GM19240 (cell line): ENCODE measurements around the gene USE1.

Source experiments
- DNase-seq: peaks from one replicate; pipeline ENCODE4 v3.0.0; 2011; ENCODE audit warnings: low spot score; ENCODE audit not compliant: insufficient read length

Gene USE1

DNA sequence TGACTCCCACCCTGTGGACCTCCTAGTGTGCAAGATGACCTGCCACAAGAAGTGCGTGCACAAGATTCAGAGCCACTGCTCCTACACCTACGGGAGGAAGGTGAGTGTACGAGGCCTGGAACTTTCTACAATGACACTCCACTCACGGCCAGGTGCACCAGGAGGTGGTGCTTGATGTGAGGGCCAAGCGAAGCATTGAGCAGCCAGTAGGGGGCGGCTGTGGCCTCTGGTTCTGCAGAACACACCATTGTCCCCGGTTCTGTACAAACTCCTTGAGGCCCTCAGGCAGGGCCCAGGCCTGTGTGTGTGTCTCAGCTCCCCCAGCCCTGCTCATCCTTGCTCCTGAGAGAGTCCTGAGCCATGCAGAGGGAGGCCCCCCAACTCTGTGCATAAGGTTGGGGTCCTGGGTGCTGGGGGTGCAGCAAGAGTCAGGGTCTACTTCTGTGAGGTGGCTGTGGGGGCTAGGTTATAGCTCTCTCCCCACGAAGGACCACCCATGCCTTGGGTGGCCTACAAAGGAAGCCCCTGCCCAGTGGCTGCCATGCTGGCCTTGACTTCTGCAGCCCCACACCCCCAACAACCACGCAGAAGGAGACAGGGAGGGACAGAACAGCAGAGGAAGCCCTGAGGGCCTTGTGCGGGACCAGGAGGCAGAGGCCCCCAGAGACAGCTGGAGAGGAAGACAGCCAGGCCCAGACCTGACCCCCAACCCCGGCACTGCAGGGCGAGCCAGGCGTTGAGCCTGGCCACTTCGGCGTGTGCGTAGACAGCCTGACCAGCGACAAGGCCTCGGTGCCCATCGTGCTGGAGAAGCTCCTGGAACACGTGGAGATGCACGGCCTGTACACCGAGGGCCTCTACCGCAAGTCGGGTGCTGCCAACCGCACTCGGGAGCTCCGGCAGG lies 9.7 kb upstream of the USE1 start:
- no peak for DNase-seq

DNA sequence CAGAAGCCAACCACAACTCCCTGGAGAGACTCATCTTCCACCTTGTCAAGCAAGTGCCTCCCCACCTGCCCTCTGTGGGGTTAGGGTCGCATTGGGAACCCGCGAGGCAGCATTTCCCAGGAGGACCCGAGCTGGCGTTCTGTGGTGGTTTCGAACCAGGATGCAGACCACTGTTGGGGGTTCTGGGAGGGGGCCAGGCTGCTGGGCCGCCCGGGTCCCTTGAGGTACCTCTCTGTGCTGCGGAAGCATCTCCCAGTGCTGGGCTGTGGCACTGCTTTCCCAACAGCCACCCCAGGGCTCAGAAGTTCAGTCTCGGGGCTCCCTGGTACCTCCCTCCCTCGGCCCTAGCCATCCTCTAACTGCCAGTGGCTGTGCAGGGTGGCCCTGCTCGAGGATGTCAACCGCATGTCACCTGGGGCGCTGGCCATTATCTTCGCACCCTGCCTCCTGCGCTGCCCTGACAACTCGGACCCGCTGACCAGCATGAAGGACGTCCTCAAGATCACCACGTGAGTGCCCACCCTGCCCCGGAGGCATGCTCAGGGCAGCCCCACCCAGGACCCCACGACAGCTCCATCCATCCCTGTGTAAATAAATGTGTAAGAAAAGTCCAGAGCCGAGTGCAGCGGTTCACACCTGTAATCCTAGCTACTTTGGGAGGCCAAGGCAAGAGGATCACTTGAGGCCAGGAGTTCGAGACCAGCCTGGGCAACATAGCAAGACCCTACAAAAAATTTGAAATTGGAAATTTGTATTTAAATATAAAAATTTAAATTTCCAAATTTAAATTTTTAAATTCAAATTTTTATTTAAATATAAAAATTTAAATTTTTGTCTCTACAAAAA lies 8.2 kb upstream of the USE1 start:
- DNase-seq, result no peak

DNA sequence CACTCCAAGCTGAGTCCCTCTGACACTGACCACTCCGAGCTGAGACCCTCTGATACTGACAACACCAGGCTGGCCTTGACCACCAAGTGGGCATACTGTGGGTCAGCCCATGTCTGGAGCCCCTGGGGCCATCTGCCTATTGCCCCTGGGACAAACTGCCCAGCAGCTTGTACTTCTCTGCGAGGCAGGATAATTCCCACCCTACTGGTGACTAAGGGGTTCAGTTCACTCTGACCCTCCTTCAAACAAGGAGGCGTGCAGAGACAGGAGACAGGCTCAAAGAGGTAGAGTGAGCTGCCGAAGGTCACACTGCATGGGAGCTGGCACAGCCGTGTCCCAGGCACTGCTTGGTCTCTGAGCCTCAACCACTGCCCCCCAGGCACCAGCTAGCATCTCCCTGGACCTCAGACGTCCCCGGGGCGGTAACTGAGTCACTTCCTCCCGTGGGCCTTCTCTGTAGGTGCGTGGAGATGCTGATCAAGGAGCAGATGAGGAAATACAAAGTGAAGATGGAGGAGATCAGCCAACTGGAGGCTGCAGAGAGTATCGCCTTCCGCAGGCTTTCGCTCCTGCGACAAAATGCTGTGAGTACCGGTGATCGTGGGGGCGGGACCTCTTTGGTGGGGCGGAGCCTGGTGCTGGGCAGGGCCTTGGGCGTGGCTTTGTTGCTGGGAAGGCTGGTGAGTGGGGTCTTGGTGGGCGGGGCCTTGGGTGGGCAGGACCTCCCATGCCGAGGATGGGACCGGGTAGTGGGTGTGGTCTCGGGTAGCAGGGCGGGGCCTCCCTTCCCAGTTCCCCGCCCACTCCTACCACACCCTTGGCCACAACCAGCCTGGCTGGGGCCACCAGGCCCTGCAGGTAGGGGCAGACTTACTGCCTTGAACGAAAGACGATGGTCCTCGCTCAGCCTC lies 5.8 kb upstream of the USE1 start:
- peak; percentile 56 for DNase-seq

DNA sequence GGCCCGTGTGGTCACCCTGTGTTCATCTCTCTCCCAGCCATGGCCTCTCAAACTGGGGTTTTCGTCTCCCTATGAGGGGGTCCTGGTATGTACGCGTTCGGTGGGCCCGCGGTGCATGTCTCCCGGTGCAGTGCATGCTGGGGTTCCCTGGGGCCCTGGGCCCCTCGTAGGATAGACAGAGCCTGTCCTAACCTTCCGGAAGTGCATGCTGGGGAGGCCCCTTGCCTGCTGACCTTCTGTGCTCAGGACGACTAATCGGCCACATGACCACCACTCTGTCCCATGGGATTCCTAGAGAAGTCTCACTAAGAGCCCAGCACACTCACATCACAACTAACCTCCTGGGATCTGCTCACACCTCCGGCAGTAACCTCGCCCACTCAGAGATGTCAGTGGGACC lies 4.9 kb upstream of the USE1 start:
- no peak for DNase-seq

DNA sequence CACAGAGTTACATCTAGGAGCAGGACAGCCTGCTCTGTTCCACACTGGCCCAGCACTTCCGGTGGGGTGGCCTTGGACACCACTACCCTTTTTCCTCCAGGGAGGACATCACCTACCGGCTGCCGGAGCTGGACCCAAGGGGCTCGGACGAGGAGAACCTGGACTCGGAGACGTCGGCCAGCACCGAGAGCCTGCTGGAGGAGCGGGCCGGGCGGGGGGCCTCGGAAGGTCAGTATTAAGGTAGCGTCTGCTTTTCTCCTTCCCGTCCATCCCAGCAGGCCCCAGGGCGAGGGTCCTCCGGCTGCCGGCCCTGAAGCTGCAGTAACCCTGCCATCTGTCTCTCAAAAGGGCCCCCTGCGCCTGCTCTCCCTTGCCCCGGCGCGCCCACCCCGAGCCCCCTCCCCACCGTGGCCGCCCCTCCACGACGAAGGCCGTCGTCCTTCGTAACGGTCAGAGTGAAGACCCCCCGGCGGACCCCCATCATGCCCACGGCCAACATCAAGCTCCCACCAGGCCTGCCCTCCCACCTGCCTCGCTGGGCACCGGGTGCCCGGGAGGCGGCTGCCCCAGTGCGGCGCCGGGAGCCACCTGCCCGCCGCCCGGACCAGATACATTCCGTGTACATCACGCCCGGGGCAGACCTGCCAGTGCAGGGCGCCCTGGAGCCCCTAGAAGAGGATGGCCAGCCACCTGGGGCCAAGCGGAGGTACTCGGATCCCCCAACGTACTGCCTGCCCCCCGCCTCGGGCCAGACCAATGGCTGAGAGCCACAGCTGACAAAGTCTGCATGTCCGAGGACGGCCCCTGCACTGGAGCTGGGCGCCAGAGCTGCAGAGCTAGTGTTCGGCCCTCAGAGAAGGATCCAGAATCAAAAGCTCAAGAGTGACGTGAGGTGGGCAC lies 3.4 kb upstream of the USE1 start:
- no peak for DNase-seq

DNA sequence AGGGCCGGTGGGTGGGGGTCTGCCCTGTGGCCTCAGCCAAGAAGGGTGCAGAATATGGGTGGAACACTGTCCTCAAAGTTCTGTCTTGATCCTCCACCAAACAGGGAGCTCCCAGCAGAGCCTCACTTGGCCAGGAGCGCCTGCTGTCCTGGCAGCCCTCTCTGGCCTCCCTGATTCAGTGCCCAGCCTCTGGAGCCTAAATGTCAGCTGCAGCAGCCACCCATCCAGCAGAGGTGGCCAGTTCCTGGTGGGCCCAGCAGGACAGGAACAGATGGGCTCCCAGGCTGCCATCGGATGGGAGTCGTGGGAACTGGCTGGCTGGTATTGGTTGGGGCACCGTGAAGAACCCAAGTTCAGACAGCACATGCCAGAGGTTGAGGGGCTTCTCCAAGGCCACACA lies 1.8 kb upstream of the USE1 start:
- DNase-seq, result no peak

DNA sequence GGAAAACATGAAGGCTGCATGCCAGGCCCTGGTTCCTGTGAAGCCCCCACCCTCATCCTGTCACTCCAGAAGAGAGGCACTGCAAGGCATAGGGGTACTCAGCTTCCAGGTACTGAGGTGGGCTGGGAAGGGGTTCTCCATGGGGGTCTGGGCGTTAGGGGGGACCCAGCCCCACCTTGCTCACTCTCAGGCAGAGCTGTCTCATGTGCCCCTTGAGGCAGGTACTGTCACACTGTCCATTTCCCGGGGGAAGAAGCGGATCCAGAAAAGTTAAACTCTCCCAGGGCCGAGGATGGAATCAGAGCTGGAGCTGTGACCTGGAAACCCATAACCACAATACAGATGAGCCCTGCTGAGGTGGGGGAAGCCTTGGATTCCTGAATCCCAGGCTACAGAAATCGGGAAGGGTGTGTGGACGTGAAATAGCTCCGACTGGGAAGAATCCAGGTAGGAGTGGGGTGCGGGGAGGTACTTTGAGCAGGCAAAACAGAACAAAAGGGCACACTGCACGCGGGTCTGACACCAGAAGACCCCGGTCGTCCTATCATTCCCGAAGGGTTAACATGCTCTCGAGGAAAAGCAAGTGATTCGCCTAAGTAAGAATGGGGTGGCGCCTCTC lies 540 bp upstream of the USE1 start:
- no peak for DNase-seq

DNA sequence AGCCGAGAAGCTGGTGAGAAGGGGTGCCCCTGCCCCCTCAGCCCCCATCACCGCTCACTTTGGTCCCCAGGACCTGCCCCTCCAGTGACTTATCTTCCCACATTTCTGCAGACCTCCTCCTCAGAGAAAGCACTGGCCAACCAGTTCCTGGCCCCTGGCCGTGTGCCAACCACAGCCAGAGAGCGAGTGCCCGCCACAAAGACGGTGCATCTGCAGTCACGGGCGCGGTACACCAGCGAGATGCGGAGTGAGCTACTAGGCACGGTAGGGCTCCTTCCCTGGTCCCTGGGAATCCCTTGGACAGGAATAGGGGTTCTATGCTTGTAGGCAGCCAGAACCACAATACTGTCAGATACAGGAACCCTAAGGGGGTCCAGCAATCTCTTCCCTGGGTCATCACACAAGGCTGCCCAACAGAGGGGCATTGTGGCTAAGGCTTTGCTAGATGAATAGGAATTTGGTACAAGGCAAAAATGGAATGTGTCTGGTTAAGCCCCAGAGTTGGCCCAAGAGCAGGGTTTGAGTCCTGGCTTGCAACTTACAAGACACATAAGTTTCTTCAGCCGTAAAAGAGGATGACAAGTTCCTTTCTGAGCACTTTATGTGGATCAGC lies 1.0 kb downstream of the USE1 start:
- no peak for DNase-seq

DNA sequence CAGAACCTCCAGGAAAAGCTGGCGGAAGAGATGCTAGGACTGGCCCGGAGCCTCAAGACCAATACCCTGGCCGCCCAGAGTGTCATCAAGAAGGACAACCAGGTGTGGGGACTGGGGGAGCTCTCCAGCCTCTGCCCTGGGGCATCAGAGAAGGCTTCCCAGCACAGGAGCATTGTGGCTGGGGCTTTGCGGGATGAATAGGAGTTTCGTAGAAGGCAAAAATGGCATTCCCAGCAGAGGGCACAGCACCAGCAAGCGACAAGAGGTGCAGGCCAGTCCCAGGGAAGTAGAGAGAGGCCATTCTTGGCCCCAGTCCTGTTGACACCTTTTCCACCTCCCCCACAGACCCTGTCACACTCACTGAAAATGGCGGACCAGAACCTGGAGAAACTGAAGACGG lies 4.1 kb downstream of the USE1 start:
- no peak for DNase-seq

DNA sequence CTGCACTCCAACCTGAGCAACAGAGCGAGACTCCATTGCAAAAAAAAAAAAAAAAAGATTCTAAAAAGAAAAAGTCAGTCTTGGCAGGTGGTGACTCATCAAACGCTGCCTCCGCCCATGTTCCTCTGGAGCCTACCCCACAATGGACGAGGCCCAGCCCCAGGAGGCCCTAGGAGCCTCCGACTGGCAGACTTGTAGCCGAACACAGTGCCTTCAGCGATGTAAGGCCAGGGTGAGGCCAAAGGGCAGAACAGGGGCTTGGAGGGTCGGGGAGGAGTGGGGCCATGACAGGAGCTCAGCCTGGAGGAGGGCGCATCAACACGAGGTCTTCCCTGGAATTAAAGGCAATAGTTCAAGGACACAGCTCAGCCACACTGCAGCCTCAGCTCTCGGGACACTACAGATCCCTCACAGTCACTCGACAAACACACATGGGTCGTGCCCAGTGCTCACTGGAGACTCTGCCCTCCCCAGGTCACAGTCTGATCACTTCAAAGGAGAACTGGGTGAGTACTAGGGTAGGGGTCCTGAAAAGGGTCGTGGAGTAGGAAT lies 5.1 kb downstream of the USE1 start:
- DNase-seq, result no peak

DNA sequence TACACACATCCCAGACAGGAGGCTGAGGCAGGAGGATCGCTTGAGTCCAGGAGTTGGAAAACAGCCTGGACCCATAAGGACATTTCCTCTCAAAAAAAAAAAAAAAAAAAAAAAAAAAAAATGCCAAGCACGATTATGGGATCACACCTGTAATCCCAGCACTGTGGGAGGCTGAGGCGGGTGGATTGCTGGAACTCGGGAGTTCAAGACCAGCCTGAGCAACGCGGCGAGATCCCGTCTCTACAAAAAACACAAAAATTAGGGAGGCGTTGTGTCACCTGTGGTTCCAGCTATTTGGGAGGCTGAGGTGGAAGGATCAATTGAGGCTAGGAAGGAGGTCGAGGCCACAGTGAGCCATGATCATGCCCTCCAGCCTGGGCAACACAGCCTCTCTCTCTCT lies 9.9 kb downstream of the USE1 start:
- no peak for DNase-seq

DNA sequence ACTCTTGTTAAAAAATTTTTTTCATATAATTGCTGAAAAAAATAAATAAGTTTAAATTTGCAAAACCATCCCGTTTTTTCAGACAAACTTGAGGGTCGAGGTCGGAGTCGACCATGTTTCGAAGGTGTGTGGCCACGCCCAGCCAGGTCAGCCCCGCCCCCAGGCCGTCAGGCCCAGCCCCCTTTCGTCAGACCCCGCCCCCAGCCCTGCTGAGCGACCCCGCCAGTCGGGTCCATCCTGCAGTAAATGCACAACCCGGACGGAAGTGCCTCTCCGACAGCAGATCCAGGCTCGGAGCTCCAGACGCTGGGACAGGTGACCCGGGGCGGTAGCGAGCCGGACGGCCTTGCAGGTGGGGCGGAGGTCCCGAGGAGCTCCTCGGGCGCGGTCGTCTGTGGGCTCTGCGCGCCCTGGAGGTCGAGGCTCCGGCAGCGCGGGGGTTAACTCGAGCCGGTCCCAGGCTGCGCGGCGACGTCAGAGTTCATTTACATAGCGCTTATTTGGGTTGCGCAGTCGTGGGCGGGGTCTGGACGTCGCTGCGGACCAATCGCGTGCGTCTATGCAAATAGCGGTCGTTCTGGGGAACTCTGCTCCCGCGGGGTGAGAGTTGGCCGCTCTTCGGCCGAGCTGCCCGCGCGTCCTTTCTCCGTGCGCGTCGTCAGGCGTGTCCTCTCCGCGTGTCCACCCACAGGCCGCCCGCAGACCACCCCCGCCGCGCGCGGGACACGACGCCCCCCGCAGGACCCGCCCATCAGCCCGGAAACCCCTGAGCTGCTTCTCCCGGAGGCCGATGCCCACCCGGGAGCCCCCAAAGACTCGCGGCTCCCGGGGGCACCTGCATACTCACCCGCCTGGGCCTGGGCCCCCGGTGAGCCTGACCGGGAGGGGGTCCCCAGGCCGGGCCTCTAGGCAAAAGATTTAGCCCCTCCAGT lies 11.1 kb downstream of the USE1 start, which contains the start of gene OCEL1:
TSS of gene OCEL1 (plus strand) at position 225 of the 932 bp plus-strand sequence. CDS start at position 247, 22 bp downstream.
- peak; percentile 84 for DNase-seq

DNA sequence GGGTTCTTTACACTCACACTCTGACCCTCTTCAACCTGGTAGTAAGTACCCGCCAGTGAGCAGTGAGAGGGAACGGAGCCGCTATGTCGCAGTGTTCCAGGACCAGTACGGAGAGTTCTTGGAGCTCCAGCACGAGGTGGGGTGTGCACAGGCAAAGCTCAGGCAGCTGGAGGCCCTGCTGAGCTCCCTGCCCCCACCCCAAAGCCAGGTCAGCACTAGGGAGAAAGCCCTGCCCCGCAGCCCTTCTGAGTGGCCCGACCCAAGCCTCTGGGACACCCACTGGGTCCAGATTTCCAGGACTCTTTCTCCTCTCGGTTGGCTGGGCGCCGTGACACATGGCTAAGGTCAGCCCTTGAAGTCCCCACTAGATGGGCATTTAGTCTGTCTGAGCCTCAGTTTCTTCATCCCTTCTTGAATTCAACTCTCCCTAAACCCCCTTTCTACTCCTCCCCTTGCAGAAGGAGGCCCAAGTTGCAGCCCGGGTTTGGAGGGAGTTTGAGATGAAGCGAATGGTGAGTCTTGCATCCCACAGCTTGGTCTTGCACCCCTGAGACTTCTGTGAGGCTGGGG lies 12.7 kb downstream of the USE1 start:
- no peak for DNase-seq

DNA sequence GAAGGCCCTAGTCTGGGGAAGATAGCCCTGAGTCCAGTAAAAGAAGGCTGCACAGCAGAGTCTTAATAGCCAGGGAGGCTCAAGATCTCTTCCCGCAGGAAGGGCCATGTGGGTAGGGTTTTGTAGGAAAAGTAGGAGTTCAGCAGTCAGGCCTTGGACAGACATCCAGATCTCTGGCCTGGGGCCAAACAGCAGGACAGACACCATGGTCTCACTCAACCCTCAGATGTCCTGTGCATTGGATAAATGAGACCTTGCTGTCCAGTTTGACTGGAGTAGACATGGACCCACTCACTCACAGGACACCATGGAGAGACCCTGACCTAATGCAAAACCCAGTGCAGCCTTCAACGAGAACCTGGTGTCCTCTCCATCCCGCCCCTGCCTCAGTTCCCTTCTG lies 14.7 kb downstream of the USE1 start:
- no peak for DNase-seq

DNA sequence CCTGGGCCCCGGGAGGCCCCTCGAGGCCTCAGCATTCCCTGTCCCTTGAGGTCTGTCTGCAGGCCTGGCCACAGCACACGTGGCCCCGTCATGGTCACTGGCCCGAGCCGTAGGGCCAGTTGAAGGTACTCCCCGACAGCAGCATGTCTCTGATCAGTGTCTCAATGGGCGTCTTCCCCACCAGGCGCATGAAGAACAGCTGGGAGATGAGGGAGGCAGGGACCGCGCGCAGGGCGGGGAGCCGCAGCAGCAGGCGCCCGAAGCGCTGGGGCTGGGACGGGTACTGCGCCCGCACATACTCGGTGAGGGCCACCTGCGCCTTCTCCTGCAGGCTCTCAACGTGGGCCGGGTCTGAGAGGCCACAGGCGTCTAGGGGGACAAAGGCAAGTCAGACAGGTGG lies 17.1 kb downstream of the USE1 start:
- no peak for DNase-seq

DNA sequence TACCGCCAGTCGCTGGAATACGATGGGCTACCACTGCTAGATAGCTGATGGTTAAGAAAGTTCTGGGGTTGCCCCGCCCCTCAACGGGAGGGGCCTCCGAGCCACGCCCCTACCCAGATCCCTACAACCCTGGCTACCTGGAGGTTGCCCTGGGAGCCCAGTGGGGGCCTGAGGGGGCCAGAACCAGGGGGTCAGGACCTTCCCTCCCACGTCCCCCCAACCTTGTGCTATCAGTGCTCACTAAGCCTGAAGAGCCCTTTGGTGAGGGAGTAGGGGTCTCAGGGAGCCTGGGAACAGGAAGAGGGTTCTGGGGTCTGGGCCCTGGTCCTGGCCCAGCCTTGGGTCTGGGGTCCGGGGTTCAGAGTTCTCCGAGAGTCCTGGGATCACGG lies 19.7 kb downstream of the USE1 start:
- no peak for DNase-seq

DNA sequence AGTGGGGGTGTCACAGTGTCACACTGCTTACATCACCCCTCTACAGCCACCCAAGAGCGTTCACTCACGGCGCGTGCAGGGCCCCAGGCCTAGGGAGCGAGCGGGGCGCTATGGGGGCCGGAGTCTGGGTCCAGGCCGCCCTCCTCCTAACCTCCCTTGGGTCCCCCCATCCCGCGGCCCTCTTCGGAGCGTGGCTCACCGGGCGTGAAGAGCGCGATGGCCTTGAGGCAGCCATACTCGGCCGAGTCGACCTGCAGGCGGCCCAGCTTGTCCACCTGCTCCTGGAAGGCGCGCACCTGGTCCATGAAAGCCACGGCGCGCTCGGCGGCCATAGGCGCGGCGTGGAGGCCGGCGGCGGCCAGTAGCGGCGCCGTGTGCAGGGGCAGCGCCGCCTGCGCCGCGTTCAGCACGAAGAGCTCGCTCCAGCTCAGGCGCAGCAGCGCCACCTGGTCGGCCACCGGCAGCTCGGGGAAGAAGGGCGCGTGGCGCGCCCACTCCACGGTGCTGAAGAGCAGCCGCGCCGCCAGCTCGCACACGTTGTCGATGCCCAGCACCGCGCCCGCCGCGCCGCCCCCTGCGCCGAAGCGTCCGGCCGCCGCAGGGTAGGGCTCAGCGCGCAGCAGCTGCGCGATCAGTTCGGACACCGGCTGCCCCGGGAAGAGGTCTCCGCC lies 20.3 kb downstream of the USE1 start:
- DNase-seq, result no peak
